Activated T-cell treated with anti-CD3 and anti-CD28 coated beads for 4 hours (primary cell): ENCODE measurements around the gene KCNH3.

Source experiments
- DNase-seq: peaks from one replicate; pipeline ENCODE4 v3.0.0-alpha.2; 2020

KCNH3 gene

GRCh38 chr12:49564686-49565405 is 26.0 kb downstream of the KCNH3 start:
- DNase-seq: no peak

GRCh38 chr12:49565406-49566265 is 26.8 kb downstream of the KCNH3 start:
- DNase-seq: no peak

GRCh38 chr12:49566361-49566760 is 27.5 kb downstream of the KCNH3 start:
- DNase-seq: no peak

GRCh38 chr12:49567302-49567610 is 28.4 kb downstream of the KCNH3 start:
- DNase-seq: no peak

- DNase-seq: peak; percentile 85
Observed at GRCh38 chr12:49567611-49568441, 29.0 kb downstream of the KCNH3 start, which contains the start of gene MCRS1. Gene MCRS1 (minus strand): TSS chr12:49568142. CDS start chr12:49566731, 1,411 bp downstream.

GRCh38 chr12:49568442-49569162 is 29.8 kb downstream of the KCNH3 start:
- no peak for DNase-seq

GRCh38 chr12:49577589-49578315 is 38.9 kb downstream of the KCNH3 start:
- no peak for DNase-seq

GRCh38 chr12:49578471-49579112 is 39.8 kb downstream of the KCNH3 start:
- no peak for DNase-seq

GRCh38 chr12:49580572-49581535 is 42.0 kb downstream of the KCNH3 start:
- DNase-seq: peak; percentile 31

GRCh38 chr12:49582201-49582600 is 43.4 kb downstream of the KCNH3 start:
- no peak for DNase-seq

- DNase-seq: no peak
Observed at GRCh38 chr12:49582850-49583249, 44.0 kb downstream of the KCNH3 start.

GRCh38 chr12:49583366-49584094 is 44.7 kb downstream of the KCNH3 start:
- no peak for DNase-seq

- no peak for DNase-seq
Observed at GRCh38 chr12:49584591-49584990, 45.8 kb downstream of the KCNH3 start.

- no peak for DNase-seq
Observed at GRCh38 chr12:49585477-49586459, 46.9 kb downstream of the KCNH3 start.

- no peak for DNase-seq
Observed at GRCh38 chr12:49587174-49587908, 48.5 kb downstream of the KCNH3 start.

GRCh38 chr12:49588281-49588680 is 49.5 kb downstream of the KCNH3 start:
- no peak for DNase-seq
